Measurements from ENCODE around the gene ATG7.

DNA sequence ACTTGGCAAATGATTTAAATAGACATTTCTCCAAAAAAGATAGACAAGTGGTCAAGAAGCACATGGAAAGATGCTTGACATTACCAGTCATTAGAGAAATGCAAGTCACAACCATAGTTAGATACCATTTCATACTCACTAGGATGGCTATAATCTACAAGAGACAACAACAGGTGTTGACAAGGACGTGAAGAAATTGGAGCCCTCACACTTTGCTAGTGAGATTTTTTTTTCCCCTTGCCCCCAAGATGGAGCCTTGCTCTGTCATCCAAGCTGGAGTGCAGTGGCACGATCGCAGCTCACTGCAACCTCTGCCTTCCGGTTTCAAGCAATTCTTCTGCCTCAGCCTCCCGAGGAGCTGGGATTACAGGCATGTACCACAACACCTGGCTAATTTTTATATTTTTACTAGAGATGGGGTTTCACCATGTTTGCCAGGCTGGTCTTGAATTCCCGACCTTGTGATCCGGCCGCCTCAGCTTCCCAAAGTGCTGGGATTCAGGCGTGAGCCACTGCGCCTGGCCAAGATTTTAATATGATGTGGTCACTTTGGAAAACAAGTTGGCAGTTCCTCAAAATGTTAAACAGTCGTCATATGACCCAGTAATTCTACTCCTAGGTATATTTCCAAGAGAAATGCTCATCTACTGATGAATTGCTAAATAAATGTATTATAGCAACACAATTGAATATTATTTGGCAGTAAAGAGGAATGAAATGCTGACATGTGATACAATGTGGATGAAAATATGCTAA is 103.3 kb downstream of the ATG7 start:
- TF ChIP-seq, protein P1, sequence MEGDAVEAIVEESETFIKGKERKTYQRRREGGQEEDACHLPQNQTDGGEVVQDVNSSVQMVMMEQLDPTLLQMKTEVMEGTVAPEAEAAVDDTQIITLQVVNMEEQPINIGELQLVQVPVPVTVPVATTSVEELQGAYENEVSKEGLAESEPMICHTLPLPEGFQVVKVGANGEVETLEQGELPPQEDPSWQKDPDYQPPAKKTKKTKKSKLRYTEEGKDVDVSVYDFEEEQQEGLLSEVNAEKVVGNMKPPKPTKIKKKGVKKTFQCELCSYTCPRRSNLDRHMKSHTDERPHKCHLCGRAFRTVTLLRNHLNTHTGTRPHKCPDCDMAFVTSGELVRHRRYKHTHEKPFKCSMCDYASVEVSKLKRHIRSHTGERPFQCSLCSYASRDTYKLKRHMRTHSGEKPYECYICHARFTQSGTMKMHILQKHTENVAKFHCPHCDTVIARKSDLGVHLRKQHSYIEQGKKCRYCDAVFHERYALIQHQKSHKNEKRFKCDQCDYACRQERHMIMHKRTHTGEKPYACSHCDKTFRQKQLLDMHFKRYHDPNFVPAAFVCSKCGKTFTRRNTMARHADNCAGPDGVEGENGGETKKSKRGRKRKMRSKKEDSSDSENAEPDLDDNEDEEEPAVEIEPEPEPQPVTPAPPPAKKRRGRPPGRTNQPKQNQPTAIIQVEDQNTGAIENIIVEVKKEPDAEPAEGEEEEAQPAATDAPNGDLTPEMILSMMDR (IDR thresholded peaks at IDR 0.05): no peak
- TF ChIP-seq EZH2phosphoT487 (IDR thresholded peaks at IDR 0.05): no peak

Measured in neural progenitor cell (in vitro differentiated cells).